Suppressor macrophage (primary cell): ENCODE measurements around the gene KSR2.

ENCODE experiments used
- DNase-seq, 4 experiments: peaks; one replicate each; pipeline ENCODE4 v3.0.0-alpha.2; 2020 to 2022

KSR2 gene

GRCh38 chr12:117571321-117571720, 397.5 kb downstream of the KSR2 start:
- no peak for DNase-seq

- no peak for DNase-seq
Observed at GRCh38 chr12:117570608-117571007, 398.2 kb downstream of the KSR2 start.

GRCh38 chr12:117567644-117568216, 401.1 kb downstream of the KSR2 start:
- DNase-seq: no peak

DNA sequence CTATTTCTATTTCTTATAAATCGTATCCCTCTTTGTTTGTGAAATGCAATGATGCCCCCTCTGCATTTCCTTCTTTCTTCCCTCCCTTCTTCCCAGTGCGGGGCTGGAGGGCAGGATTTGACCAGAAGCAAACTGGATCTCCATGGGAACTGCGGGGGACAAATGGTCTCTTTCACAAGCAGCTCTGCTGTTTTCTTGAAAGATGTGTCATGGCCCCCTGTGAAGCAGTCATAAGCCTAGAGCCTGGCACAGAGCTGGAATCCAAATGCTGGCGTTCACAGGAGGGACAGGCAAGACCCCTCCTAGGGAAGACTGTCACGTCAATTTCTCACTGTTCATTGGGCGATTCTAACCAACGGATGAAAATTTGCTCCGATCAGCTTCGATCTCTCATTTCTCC, 403.9 kb downstream of the KSR2 start:
- no peak for DNase-seq

DNA sequence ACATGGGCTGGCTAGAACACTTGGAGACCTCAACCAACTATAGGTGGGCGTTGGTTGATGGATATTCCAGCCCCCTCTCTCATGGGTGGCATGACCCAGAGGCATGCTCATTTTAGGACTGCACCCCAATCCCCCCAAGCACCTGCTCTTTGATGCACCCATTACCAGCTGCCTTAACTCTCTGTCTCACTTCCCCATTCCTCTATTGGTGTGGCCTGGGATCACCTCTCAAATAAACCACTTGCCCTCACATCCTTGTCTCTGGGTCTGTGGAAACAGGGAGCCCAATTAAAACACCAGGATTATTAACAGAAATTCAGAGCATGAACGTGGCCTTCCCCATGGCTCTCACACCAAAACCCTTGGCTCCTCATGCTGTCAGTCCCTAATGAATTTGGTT, 405.1 kb downstream of the KSR2 start:
- no peak for DNase-seq

DNA sequence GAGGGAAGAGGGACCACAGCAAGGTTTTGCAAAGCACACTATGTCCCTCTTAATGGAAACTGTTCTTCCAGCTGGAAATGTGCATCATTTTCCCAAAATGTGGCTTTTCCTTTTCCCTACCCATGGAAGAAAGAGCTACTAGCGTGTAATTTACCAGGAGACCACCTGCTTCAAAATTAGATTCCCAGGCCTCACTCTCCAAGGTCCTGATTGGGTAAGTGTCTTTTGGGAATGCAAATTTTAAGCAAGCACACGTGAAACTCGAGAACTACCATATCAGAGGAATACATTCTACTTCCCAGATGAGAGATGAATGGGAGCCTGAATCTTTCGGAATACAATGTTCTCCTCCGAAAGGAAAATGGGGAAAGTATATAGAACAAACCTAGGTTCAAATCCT, 405.8 kb downstream of the KSR2 start:
- DNase-seq: no peak

DNA sequence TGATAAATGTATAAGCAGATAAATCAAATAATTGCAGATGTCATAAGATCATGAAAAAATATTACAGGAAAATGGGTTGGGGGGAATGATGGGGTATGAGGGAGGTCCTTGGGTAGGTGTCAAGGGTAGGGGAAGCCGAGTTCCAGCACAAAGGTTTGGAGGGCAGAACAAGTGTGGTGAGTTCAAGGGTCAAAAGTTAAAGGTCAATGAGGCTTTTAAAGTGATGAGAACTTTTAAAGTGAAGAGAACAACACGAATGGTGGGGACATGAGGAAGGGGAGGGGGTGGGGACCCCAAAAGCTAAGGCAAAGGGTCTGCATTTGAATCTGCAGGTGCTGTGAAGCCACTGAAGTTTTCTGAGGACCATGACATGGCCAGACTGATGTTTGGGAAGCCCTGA, 406.8 kb downstream of the KSR2 start:
- DNase-seq: no peak

DNA sequence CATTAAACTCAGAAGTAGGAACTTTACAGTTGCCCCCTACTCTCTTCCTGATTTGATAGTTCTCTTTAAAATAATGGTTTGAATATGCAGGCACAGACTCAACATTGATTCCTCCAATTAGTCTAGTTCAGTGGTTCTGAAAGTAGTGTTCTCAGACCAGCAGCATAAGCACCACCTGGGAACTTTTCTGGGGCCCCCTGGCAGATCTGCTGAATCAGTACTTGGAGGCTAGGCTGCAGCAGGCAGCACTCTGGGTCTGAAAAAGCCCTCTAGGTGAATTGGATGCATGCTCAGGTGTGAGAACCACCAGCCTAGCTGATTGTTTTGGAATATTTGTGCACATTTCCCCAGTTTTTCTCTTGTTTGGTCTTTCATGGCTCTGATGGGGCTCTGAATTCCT, 408.8 kb downstream of the KSR2 start:
- DNase-seq: no peak

DNA sequence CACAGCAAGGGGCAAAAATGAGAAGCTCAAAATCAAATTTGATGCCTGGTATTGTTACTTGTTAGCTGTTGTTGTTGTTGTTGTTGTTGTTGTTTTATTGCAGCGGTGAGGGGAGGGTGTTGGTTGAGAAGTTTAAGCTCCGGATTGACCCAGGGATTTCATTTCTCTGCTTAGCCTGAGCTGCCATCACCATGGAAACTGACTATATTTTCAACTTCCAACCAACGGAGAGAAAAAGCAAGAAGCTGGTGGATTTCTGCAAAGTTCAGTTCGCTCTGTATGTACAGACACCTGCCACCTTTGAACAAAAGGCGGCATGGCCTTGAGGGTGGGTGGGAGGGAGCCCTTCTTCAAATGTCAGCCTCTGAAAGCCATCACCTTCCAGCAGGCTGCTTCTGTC, 412.9 kb downstream of the KSR2 start:
- DNase-seq: no peak

DNA sequence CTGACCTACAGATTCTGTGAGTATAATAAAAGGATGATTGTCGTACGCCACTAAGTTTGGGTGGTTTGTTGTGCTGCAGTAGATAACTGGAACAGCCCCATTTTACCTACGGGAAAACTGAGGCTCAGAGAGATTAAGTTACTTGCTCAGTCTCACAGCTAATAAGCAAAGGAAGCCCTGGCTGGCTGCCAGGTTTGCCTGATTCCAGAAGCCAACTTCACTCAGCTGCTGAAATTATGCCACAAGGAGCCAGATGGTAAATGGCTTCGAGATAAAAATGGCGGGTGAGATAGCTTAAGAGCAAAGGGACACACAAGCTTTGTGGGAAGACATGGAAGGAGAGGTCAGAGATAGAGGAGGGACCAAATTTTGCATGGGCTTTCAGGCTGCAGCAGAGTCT, 415.8 kb downstream of the KSR2 start:
- DNase-seq: no peak

GRCh38 chr12:117551665-117552064, 417.1 kb downstream of the KSR2 start:
- DNase-seq: no peak

GRCh38 chr12:117547209-117547608, 421.6 kb downstream of the KSR2 start:
- DNase-seq: no peak

GRCh38 chr12:117545216-117545615, 423.6 kb downstream of the KSR2 start:
- no peak for DNase-seq

GRCh38 chr12:117540011-117540410, 428.8 kb downstream of the KSR2 start:
- no peak for DNase-seq

- DNase-seq: no peak
Observed at GRCh38 chr12:117538926-117539325, 429.9 kb downstream of the KSR2 start.

DNA sequence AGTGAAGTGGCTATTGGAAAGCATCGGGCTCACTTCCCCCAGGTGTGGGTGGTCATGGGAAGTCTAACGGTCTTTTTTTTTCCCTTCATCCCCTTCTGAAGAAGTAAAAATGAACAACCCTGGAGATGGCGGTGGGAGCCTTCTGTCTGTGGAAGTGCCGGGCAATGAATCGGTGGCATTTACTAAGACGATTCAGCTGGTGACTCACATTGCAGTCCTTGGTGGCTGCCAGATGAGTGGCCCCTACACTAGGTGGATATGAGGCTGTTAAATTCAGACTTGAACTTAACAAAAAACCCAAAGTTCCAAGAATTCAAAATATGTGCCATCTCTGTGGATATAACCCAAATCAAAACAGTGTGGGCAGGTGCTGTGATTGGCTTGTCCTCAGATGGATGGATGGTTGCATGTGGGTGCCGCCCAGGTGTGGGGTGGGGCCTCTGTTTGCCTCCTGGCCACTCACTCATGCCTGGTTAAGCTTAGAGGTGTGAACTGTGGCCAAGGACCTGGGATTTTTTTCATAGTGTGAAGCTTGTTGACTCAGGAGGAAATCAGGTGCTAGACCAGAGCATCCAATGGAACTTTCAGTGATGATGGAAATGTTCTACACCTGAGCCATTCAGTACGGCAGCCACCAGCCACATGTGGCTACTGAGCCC, 430.6 kb downstream of the KSR2 start:
- no peak for DNase-seq

GRCh38 chr12:117533687-117534086, 435.1 kb downstream of the KSR2 start:
- DNase-seq: peak in 1 of 4 experiments; percentile 13

GRCh38 chr12:117530796-117531195, 438.0 kb downstream of the KSR2 start:
- DNase-seq: no peak

DNA sequence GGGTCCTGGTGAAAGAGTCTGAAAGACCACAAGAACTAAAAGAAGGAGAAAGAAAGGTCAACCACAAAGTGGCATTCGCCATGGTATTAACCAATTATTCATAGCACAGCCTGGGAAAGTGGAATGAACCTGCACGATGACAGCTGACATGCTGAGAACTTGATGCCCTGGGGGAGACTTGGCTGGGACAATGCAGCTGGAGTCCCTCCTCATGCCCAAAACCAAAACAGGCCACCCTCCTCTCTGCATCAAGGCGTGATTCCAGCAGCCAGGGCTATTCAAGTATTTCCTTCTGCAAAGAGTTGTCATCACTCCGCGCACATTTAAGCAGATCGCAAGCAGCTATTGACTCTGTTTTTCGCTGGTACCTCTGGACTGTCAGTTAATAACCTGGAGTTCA, 440.3 kb downstream of the KSR2 start:
- DNase-seq: no peak

DNA sequence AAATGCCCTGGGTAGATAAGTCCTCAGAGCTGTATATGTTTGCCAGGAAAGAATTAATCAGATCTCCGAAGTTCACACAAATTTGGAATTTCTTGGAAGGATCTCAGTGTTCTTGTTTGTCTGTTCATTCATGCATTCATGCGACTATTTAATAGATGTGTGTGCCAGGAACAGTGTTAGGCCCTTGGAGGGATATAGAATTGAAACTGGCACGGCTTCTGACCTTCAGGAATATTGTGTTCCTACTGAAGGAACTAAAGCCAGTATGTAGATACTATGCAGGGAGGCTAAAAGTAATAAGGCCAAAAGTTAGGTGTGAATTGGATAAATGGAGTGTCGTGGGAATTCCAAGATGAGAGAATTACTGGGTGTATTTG, 441.3 kb downstream of the KSR2 start:
- no peak for DNase-seq

DNA sequence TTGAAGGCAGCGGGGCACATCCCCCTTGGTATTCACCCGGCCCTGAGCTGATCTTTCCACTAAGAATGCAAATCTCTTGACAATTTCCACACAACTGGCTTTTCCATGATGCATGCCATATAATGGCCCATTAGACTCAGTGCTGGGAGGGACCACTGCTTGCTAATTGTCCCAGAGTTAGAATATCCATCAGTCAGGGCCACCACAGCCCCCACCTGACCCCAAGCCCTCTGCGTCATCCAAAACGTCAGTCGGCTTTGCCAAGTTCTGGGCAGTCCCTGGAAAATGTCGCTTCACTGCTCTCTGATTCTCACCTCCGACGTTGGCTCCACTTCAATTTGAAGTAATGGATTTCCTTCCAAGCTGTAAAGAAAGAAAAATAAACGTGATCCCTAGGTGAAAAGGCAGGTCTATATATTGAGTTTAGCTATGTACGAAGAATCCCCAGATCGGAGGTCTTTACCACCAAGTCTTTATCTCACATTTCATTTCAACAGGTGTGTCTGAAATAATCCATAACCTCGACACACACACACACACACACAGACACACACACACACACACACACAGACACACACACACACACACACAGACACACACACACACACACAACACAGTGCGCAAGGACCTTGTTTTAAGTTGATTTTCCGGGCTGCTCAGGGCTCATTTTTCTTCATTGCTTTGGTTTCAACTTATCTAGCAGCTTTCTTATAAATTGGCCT, 441.9 kb downstream of the KSR2 start:
- no peak for DNase-seq

DNA sequence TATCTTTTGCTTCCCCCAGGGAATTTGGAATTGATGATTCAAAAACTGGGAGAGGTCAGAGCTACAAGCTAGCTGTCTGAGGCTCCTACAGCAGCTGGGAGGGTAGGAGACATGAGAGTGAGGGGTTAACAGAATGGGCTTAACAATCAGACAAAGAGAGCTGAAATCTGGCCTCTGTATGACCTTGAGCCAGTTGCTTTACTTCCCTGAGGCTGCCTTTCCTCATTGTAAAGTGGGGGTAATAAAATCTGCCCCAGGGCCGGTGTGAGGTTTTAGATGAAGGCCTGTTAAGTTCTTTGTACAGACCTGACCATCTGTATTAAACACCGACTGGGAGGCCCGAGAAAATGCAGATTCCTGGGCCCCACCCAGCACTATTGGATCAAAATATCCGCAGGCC, 443.0 kb downstream of the KSR2 start:
- DNase-seq: no peak

DNA sequence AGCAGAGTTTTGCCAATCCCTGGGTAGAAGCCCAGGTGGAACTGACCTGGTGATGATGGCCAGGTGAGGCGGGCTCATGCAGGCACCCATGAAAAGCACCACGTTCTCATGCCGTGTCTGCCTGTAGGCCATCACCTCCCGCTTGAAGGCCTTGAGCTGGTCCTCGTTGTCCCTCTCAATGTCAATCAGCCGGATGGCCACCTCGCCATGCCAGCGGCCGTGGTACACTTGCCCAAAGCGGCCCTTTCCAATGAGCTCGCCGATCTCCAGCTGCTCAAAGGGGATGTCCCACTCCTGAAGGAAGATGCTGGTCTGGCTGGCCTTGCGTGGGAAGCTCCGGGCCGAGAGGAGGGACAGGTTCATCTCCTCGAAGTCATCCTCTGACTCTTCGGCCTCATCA, 444.0 kb downstream of the KSR2 start:
- DNase-seq: no peak

- DNase-seq: no peak
Observed at GRCh38 chr12:117523971-117524370, 444.8 kb downstream of the KSR2 start.
